HPDE6-E6E7 (cell line): ENCODE results near the gene GNAT3.

Experiments used
- DNase-seq: peaks from one replicate; pipeline ENCODE4 v3.0.0; 2011; ENCODE audit warnings: missing footprints; ENCODE audit errors: extremely low spot score

The GNAT3 gene

GRCh38 chr7:80463272-80463920, 48.5 kb downstream of the GNAT3 start:
- no peak for DNase-seq

- DNase-seq = no peak
Observed at GRCh38 chr7:80460857-80461256, 51.0 kb downstream of the GNAT3 start.

GRCh38 chr7:80459776-80460510, 51.9 kb downstream of the GNAT3 start:
- DNase-seq = no peak

GRCh38 chr7:80458822-80459725, 52.8 kb downstream of the GNAT3 start:
- DNase-seq = no peak

- no peak for DNase-seq
Observed at GRCh38 chr7:80453699-80454340, 58.0 kb downstream of the GNAT3 start.

- DNase-seq = no peak
Observed at GRCh38 chr7:80450621-80451308, 61.1 kb downstream of the GNAT3 start.

DNA sequence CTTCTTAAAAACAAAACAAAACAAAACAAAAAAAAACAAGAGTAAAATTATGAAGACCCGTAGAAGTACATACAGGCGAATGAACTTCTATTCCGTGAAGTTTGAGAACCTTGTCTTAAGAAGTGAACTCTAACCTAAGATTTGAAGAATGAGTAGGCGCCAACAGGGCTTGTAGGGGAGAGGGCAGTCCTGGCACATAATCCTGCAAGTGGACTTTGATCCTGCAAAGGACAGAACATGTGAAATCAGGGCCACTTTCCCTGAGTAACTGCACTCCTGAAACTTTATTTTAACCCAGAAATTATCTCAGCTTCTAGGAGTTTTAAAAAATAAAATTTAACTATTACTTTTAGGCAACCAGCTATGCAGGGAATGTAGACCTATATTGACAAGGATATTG, 62.0 kb downstream of the GNAT3 start:
- no peak for DNase-seq

GRCh38 chr7:80445351-80445750, 66.5 kb downstream of the GNAT3 start:
- DNase-seq = no peak

- no peak for DNase-seq
Observed at GRCh38 chr7:80444811-80445210, 67.1 kb downstream of the GNAT3 start.

GRCh38 chr7:80443325-80443724, 68.5 kb downstream of the GNAT3 start:
- no peak for DNase-seq

DNA sequence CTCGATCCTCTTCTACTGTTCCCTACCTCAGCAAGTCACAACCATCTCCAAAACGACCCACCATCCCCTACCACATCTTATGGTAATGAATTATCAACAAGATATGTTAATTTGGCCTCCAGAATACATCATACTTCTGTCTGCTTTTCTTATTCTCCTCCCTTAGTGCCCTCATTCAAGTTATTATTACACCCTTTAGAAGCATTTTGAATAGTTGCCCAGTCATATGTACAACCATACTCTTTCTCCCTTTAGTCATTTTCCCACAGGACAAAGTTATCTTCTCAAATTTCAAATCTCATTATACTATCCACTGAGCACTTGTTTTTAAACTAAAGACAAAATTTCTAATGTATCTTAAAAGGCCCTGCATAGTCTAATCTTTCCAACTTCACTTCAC, 71.0 kb downstream of the GNAT3 start:
- DNase-seq = no peak

DNA sequence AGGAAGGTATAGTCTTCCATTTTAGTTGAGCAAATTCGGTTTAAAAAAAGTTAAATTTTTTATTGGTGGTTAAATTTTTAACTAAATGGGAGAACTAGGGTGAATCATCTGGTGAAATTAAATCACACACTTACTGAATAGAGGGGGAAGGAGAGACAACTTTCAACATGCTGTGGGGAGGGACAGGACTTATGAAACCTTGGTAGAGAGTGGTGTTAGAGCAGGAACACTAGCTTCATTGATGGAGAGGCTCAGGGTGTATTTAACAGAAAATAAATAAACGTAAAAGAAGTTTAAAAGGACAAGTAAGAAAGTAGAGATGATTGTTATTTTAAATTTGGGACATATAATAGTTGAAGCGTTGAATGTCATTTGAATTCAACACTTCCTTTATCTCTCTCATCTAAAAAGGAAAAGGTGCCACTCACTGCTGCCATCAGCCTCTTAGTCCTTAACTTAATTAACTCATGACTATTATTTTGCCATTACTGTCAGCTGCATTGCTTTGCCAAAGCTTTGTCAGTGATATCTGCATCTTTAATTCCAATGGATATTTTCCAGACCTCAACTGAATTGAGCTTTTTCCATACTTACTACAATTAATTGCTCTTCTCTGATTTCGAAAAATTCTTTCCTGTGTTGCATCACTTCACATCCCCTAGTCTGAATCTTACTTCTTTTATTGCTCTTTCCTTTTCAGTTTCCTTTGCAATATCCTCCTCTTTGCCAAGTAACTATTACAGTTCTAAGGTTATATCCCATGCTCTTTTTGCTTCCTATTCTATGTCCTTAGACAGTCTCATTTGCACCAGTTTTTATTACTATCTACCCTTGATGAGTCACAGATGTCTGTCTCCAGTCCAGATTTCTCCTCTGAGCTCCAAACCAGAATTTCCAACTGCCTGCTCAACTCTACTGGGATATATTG, 71.7 kb downstream of the GNAT3 start:
- DNase-seq = no peak

- no peak for DNase-seq
Observed at GRCh38 chr7:80435521-80435920, 76.3 kb downstream of the GNAT3 start.

DNA sequence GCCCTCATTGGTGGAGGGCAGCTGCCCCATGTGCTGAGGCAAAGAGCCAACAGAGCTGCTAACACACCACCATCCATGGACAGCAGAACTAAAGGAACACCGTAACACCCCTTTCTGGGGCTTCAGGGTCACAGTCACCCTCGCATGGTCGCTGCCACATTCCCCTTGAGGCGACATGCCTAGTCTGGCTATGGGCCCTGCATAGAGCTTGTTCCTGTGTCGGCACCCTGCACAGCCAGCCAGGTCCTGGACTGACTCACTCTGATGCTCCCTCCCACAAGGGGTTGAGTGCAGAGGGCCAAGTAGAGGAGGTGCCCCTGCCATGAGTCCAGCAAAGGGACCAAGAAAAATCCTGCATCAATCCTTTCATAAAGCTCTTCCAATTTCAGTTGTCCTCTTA, 77.8 kb downstream of the GNAT3 start:
- no peak for DNase-seq

GRCh38 chr7:80432166-80432565, 79.7 kb downstream of the GNAT3 start:
- no peak for DNase-seq

GRCh38 chr7:80429181-80429580, 82.7 kb downstream of the GNAT3 start:
- DNase-seq = no peak

GRCh38 chr7:80428161-80429054, 83.5 kb downstream of the GNAT3 start:
- DNase-seq = peak; percentile 31

- no peak for DNase-seq
Observed at GRCh38 chr7:80427218-80427617, 84.6 kb downstream of the GNAT3 start.

- DNase-seq = peak; percentile 1
Observed at GRCh38 chr7:80420876-80421275, 91.0 kb downstream of the GNAT3 start.
